ENCODE data around the gene NAP1L5.

- TF ChIP-seq ZNF512 (CRISPR knock-in tag; IDR thresholded peaks at IDR 0.05) = no peak
- TF ChIP-seq HCFC1 (IDR thresholded peaks at IDR 0.05; ENCODE audit: low read depth, low read length) = no peak
- 0 out of 2 replicates have a peak, but pooled peaks have one; percentile 16 for TF ChIP-seq CREM (IDR thresholded peaks at IDR 0.05)
- no peak for TF ChIP-seq CREM (CRISPR knock-in tag; IDR thresholded peaks at IDR 0.05)
Observed at GRCh38 chr4:88659890-88660208, 37.8 kb downstream of the NAP1L5 start.

All from HepG2 (cell line).